Measurements from ENCODE around the gene ACTR10.
"Not testable (repeated sequence)": the region's sequence is repeated elsewhere in the genome, so short reads cannot be mapped to it uniquely, and the experiment has no call there.

The ACTR10 gene

GRCh38 chr14:58258156-58258555, 58.2 kb downstream of the ACTR10 start:
- H3K27me3 ChIP-seq (ENCODE audit: low read length): no peaks in the 10 kb centered on the region
- H2AFZ ChIP-seq (ENCODE audit: low read depth, low read length, severe bottlenecking): no peak overlapping the region
- peaks cover 4% of the 10 kb centered on the region; the same call in 1 of the 2 replicates for H3K79me2 ChIP-seq (ENCODE audit: insufficient read depth, low read length)
- no peak overlapping the region for H3K4me2 ChIP-seq (ENCODE audit: low read depth, low read length, poor library complexity, severe bottlenecking)
- H3F3A ChIP-seq (ENCODE audit: insufficient read depth): peaks cover 16% of the 10 kb centered on the region; the same call in 1 of the 2 replicates
- H3K36me3 ChIP-seq (ENCODE audit: low read length): peaks cover 27% of the 10 kb centered on the region; the same call in 1 of the 2 replicates
- H4K20me1 ChIP-seq (ENCODE audit: low read depth, low read length): 0 out of 2 replicates have a peak, but pooled peaks cover 5% of the 10 kb centered on the region
- H3K27ac ChIP-seq (ENCODE audit: low read depth, low read length): no peak overlapping the region
- H3K9ac ChIP-seq (ENCODE audit: low read length): no peak overlapping the region
- TF ChIP-seq EZH2phosphoT487 (conservative IDR thresholded peaks at IDR 0.05; ENCODE audit: low read length) (no peak), CTCF (IDR thresholded peaks at IDR 0.05; ENCODE audit: insufficient read depth, low read length, poor library complexity, severe bottlenecking) (no peak)
- no peaks in the 10 kb centered on the region for H3K9me2 ChIP-seq (replicated peaks; ENCODE audit: insufficient read depth, low read length)
- no peaks in the 10 kb centered on the region for H3K9me3 ChIP-seq (ENCODE audit: insufficient read depth, low read length)
- no peak overlapping the region for H3K4me3 ChIP-seq (ENCODE audit: insufficient read depth, low read length, poor library complexity, severe bottlenecking)

GRCh38 chr14:58262005-58262404, 62.1 kb downstream of the ACTR10 start:
- H3K4me2 ChIP-seq (ENCODE audit: low read depth, low read length, poor library complexity, severe bottlenecking); H3K79me2 ChIP-seq (ENCODE audit: insufficient read depth, low read length); H2AFZ ChIP-seq (ENCODE audit: low read depth, low read length, severe bottlenecking); H3K9me2 ChIP-seq (replicated peaks; ENCODE audit: insufficient read depth, low read length); H4K20me1 ChIP-seq (ENCODE audit: low read depth, low read length); H3K4me3 ChIP-seq (ENCODE audit: insufficient read depth, low read length, poor library complexity, severe bottlenecking); H3K27me3 ChIP-seq (ENCODE audit: low read length); H3K9ac ChIP-seq (ENCODE audit: low read length); H3K9me3 ChIP-seq (ENCODE audit: insufficient read depth, low read length); H3K27ac ChIP-seq (ENCODE audit: low read depth, low read length): not testable (repeated sequence)
- Histone ChIP-seq H3F3A (ENCODE audit: insufficient read depth) (peaks cover 50% of the 10 kb centered on the region), H3K36me3 (ENCODE audit: low read length) (peaks cover 50% of the 10 kb centered on the region; the same call in 1 of the 2 replicates)

GRCh38 chr14:58265401-58265800, 65.5 kb downstream of the ACTR10 start:
- Histone ChIP-seq H3K4me2 (ENCODE audit: low read depth, low read length, poor library complexity, severe bottlenecking) (no peak overlapping the region), H3K36me3 (ENCODE audit: low read length) (peaks cover 62% of the 10 kb centered on the region; the same call in 1 of the 2 replicates), H3K9me2 (replicated peaks; ENCODE audit: insufficient read depth, low read length) (no peaks in the 10 kb centered on the region), H4K20me1 (ENCODE audit: low read depth, low read length) (peaks cover 8% of the 10 kb centered on the region; the same call in 1 of the 2 replicates), H3K9me3 (ENCODE audit: insufficient read depth, low read length) (no peaks in the 10 kb centered on the region), H2AFZ (ENCODE audit: low read depth, low read length, severe bottlenecking) (no peak overlapping the region), H3K27me3 (ENCODE audit: low read length) (no peaks in the 10 kb centered on the region), H3K4me3 (ENCODE audit: insufficient read depth, low read length, poor library complexity, severe bottlenecking) (no peak overlapping the region), H3K9ac (ENCODE audit: low read length) (no peak overlapping the region), H3K27ac (ENCODE audit: low read depth, low read length) (no peak overlapping the region), H3F3A (ENCODE audit: insufficient read depth) (peaks cover 68% of the 10 kb centered on the region), H3K79me2 (ENCODE audit: insufficient read depth, low read length) (peaks cover 3% of the 10 kb centered on the region)
- no peak for TF ChIP-seq CTCF (IDR thresholded peaks at IDR 0.05; ENCODE audit: insufficient read depth, low read length, poor library complexity, severe bottlenecking)
- no peak for TF ChIP-seq EZH2phosphoT487 (conservative IDR thresholded peaks at IDR 0.05; ENCODE audit: low read length)

GRCh38 chr14:58270628-58271027, 70.7 kb downstream of the ACTR10 start:
- Histone ChIP-seq H3F3A (ENCODE audit: insufficient read depth) (peaks cover 71% of the 10 kb centered on the region), H3K9ac (ENCODE audit: low read length) (no peak overlapping the region), H3K9me3 (ENCODE audit: insufficient read depth, low read length) (no peaks in the 10 kb centered on the region), H3K4me3 (ENCODE audit: insufficient read depth, low read length, poor library complexity, severe bottlenecking) (no peak overlapping the region), H3K36me3 (ENCODE audit: low read length) (peaks cover 60% of the 10 kb centered on the region), H4K20me1 (ENCODE audit: low read depth, low read length) (peaks cover 7% of the 10 kb centered on the region), H3K4me2 (ENCODE audit: low read depth, low read length, poor library complexity, severe bottlenecking) (no peak overlapping the region), H3K79me2 (ENCODE audit: insufficient read depth, low read length) (peaks cover 22% of the 10 kb centered on the region), H3K27me3 (ENCODE audit: low read length) (no peaks in the 10 kb centered on the region), H3K27ac (ENCODE audit: low read depth, low read length) (no peak overlapping the region), H2AFZ (ENCODE audit: low read depth, low read length, severe bottlenecking) (no peak overlapping the region), H3K9me2 (replicated peaks; ENCODE audit: insufficient read depth, low read length) (no peaks in the 10 kb centered on the region)
- TF ChIP-seq CTCF (IDR thresholded peaks at IDR 0.05; ENCODE audit: insufficient read depth, low read length, poor library complexity, severe bottlenecking) (no peak), EZH2phosphoT487 (conservative IDR thresholded peaks at IDR 0.05; ENCODE audit: low read length) (no peak)
